Stomach (tissue), 4 donors: ENCODE measurements around the gene CKMT2.

ENCODE experiments used
- CTCF ChIP-seq, 7 experiments: fragments of 450-650 bp in 4 of 7; fragments of 200-600 bp in 3 of 7; sonication (generic) in 3 of 7; IDR thresholded peaks; one replicate each; pipeline ENCODE4 v1.5.1; 2016 to 2019; ENCODE audit warnings: antibody characterized with exemption in 7 of 7, control low read depth in 2 of 7, mild to moderate bottlenecking in 1 of 7
- EP300 ChIP-seq: sonication (generic); formaldehyde crosslinking; IDR thresholded peaks from one replicate; pipeline ENCODE4 v1.6.1; 2017; ENCODE audit warnings: antibody characterized with exemption
- POLR2AphosphoS5 ChIP-seq, 3 donors: sonication (generic); formaldehyde crosslinking; IDR thresholded peaks; one replicate each; pipeline ENCODE4 v1.6.1; 2016; ENCODE audit warnings: antibody characterized with exemption in 3 of 3

GRCh38 chr5:81225463-81225862, 7.7 kb upstream of the CKMT2 start:
- no peak for TF ChIP-seq POLR2AphosphoS5 (IDR thresholded peaks at IDR 0.05)
- TF ChIP-seq EP300 = no peak
- no peak for TF ChIP-seq CTCF (IDR thresholded peaks at IDR 0.05)
